Measurements from ENCODE around the gene RHBDD1.

The RHBDD1 gene

GRCh38 chr2:226943862-226944620 is 108.2 kb downstream of the RHBDD1 start:
- DNase-seq: no peak

- no peak for DNase-seq
Observed at GRCh38 chr2:226953206-226953605, 117.4 kb downstream of the RHBDD1 start.

GRCh38 chr2:226953826-226954225 is 118.0 kb downstream of the RHBDD1 start:
- no peak for DNase-seq

GRCh38 chr2:226956659-226957058 is 120.8 kb downstream of the RHBDD1 start:
- DNase-seq: no peak

- no peak for DNase-seq
Observed at GRCh38 chr2:226959418-226959817, 123.6 kb downstream of the RHBDD1 start.

- DNase-seq: no peak
Observed at GRCh38 chr2:226962176-226962773, 126.4 kb downstream of the RHBDD1 start.

- DNase-seq: no peak
Observed at GRCh38 chr2:226963528-226963927, 127.7 kb downstream of the RHBDD1 start.

- DNase-seq: no peak
Observed at GRCh38 chr2:226965376-226965775, 129.5 kb downstream of the RHBDD1 start.

- DNase-seq: no peak
Observed at GRCh38 chr2:226969417-226970080, 133.7 kb downstream of the RHBDD1 start.

GRCh38 chr2:226970362-226970761 is 134.5 kb downstream of the RHBDD1 start:
- DNase-seq: no peak

GRCh38 chr2:226971084-226971483 is 135.2 kb downstream of the RHBDD1 start:
- no peak for DNase-seq

- DNase-seq: no peak
Observed at GRCh38 chr2:226971770-226972169, 135.9 kb downstream of the RHBDD1 start.

- no peak for DNase-seq
Observed at GRCh38 chr2:226973816-226974215, 138.0 kb downstream of the RHBDD1 start.

GRCh38 chr2:226977775-226978190 is 141.9 kb downstream of the RHBDD1 start:
- DNase-seq: no peak

GRCh38 chr2:226978300-226978699 is 142.4 kb downstream of the RHBDD1 start:
- DNase-seq: no peak

GRCh38 chr2:226979004-226979403 is 143.2 kb downstream of the RHBDD1 start:
- no peak for DNase-seq

GRCh38 chr2:226981791-226982326 is 146.0 kb downstream of the RHBDD1 start:
- no peak for DNase-seq

GRCh38 chr2:226983895-226984749 is 148.3 kb downstream of the RHBDD1 start:
- no peak for DNase-seq

- no peak for DNase-seq
Observed at GRCh38 chr2:226984750-226985582, 149.1 kb downstream of the RHBDD1 start.

GRCh38 chr2:226985583-226985946 is 149.7 kb downstream of the RHBDD1 start:
- DNase-seq: no peak

- no peak for DNase-seq
Observed at GRCh38 chr2:226991663-226992062, 155.8 kb downstream of the RHBDD1 start.

GRCh38 chr2:226993171-226993570 is 157.3 kb downstream of the RHBDD1 start:
- no peak for DNase-seq
